ENCODE data around the gene ARHGEF28.

- TF ChIP-seq POLR2AphosphoS5 (IDR thresholded peaks at IDR 0.05) (no peak), CTCF (IDR thresholded peaks at IDR 0.05) (no peak), POLR2A (IDR thresholded peaks at IDR 0.05) (no peak), EP300 (IDR thresholded peaks at IDR 0.05) (no peak)
Observed at GRCh38 chr5:73836607-73837006, 210.6 kb downstream of the ARHGEF28 start.
